ENCODE data around the gene GFOD2.

GRCh38 chr16:67707210-67707609 is 11.9 kb downstream of the GFOD2 start:
- no peak for TF ChIP-seq CTCF (conservative IDR thresholded peaks at IDR 0.05; ENCODE audit: low read length)
- no peak for TF ChIP-seq EZH2phosphoT487 (IDR thresholded peaks at IDR 0.05; ENCODE audit: borderline replicate concordance, low read depth, low read length)

Data from OCI-LY7 (cell line).